ENCODE data around the gene DPP9.
A peak's percentile ranks its signal among the peaks of the same experiment; 100 is the strongest.
"Not testable (repeated sequence)": the region's sequence is repeated elsewhere in the genome, so short reads cannot be mapped to it uniquely, and the experiment has no call there.

Gene DPP9

GRCh38 chr19:4687396-4687795, 36.2 kb downstream of the DPP9 start:
- no peak for DNase-seq (ENCODE audit: low read depth)

DNA sequence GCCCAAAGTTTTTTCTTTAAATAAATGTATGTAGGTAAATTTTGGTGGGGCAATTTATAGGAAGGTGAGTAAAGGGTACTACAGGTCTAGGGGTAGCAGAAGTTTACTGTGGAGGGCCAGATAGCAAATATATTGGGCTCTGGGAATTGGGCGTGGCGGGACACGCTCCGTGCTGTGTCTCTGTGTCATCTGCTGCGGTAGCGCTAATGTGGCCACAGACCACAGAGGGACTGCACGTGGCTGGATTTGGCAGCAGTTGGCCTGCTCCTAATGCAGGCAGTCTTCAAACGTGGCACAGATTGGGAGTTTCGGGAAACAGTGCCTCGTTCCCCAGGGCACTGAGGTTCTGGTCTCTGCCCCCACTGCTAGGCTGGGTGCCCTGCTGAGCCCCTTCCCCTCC, 36.9 kb downstream of the DPP9 start:
- DNase-seq (ENCODE audit: low read depth), result no peak

DNA sequence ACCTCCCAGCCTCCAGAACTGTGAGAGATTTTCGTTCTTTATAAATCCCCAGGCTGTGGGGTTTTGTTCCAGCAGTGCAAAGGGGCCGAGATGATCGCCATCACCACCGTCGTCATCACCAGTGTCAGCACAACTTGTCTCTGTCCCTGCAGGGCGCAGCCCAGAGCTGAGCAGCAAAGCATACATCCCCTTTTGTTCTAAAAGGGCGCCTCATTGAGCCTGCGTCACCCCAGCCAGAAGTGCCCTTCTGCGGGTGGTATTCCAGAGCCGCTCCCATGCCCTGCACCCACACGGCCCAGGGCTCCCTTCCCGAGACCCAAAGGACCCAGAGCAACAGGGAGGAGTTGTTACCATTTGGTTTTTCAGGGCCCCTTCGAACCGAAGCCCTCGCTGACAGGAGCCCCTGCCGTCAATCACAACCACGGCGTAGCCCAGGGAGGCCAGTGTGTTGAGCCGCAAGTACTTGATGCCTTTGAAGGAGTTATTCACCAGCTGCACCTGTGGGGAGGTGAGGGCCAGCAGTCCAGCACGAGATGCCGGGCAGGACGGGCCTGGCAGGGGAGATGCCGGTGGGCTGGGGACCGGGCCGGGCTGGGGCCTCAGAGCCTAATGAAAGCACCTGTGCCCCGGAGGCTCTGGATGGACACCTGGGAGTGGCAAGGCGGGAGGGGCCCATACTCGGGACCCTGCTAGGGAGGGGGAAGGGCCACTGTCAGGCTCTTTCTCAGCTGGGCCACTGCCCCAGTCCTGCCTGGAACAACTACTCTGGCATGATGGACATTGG, 39.1 kb downstream of the DPP9 start:
- DNase-seq (ENCODE audit: low read depth), result no peak

DNA sequence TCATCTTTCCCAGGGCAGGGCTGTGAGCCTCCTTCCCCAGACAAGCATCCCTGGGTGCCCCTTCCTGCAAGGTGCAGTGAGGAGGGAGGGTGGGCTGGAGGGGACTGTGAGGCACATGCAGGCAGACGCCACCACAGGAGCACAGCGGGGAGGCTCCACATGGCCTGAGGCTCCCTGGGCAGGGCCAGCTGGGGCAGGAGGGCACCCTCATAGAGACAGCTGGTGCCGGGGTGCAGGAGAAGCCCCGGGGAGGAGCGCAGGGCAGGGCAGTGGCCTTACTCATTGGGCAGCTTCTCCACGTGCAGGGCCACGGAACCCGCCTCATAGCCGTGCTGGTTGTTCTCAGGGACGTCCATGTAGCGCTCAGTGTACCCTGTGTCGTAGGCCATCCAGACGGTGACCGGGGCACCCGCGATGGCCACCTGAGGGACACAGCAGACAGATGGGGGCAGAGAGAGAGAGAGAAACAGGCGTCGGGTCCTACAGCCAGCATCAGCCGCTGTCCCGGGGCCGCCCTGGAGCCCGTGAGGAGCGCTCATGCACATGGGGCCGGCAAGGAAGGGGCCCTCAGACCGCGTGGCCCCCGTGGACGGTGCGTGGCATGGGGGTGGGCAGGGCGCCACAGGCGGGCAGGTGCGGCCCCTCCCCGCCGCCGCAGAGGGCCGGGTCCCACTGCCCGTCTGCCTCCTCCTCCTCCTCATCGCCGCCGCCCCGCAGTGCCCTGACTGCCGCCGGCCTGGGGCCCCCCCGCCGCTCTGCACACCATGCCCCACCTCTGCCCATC, 41.0 kb downstream of the DPP9 start:
- DNase-seq (ENCODE audit: low read depth), result no peak

DNA sequence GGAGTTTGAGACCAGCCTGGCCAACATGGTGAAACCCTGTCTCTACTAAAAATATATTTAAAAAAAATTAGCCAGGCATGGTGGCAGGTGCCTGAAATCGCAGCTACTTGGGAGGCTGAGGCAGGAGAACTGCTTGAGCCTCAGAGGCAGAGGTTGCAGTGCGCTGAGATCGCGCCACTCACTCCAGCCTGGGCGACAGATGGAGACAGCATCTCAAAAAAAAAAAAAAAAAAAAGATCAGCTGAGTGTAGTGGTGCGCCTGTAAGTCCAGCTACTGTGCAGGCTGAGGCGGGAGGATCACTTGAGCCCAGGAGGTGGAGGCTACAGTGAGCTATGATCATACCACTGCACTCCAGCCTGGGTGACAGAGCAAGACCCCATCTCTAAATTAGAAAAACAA, 43.6 kb downstream of the DPP9 start:
- DNase-seq (ENCODE audit: low read depth), result not testable (repeated sequence)

DNA sequence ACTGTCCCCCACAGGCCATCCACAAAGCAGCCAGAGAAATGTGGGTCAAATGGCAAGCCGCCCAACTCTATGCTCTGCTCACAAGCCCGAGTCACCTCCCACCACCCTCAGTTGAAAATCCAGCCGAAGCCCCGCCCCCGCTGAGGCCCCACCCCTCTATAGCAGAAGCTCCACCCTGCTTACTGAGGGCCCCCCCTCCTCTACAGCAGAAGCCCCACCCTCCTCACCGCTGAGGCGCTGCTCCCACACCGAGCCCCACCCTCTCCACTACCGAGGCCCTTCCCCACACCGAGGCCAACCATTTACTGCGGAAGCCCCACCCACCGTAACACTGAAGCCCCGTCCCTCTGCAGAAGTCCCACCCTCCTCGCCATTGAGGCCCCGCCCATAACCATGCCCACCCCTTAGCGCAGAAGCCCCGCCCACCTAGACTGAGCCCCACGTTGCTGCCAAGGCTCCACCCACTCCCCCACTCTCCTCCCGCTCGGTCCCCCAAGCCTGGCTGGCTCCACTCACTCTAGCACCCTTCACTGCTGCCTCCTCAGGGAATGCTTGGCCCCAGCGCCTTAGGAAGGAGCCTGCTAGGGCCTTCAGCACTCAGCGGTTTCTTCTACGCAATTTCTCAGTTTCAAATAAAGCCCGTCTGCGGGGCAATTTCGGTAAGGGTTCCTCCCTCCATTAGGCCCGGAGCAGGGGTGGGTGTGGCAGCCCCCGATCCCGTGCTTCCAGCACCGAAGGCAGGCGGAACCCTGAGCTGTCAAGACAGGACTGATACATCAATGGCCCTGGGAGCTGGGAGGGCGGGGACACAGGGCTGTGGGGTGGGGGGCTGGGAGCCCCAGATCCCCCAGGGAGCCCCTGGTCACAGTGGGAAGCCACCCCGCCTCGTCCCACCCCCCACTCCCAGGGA, 44.5 kb downstream of the DPP9 start:
- DNase-seq (ENCODE audit: low read depth), result no peak

GRCh38 chr19:4676955-4677731, 46.5 kb downstream of the DPP9 start:
- no peak for DNase-seq (ENCODE audit: low read depth)

GRCh38 chr19:4675346-4675745, 48.3 kb downstream of the DPP9 start:
- DNase-seq (ENCODE audit: low read depth), result no peak

DNA sequence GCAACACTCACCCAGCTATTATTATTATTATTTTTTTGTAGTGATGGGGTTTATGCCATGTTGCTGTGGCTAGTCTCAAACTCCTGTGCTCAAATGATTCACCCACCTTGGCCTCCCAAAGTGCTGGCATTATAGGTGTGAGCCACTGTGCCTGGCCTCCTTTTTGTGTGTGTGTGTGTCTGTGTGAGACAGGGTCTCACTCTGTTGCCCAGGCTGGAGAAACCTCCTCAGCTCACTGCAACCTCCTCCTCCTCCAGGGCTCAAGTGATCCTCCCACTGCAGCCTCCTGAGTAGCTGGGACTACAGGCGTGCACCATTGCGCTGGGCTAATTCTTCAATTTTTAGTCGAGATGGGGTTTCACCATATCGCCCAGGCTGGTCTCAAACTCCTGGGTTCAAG, 49.9 kb downstream of the DPP9 start:
- DNase-seq (ENCODE audit: low read depth), result no peak

DNA sequence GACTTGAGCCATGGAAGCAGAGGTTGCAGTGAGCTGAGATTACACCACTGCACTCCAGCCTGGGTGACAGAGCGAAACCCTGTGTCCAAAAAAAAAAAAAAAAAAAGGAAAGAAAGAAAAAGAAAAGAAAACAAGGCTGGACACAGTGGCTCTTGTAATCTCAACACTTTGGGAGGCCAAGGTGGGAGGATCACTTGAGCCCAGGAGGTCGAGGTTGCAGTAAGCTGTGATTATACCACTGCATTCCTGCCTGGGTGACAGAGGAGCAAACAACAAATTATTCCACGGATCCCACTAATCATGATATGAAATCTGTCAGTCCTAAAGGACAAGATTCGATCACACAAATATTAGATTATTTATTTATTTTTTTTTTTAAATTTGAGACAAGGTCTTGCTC, 50.4 kb downstream of the DPP9 start:
- no peak for DNase-seq (ENCODE audit: low read depth)

DNA sequence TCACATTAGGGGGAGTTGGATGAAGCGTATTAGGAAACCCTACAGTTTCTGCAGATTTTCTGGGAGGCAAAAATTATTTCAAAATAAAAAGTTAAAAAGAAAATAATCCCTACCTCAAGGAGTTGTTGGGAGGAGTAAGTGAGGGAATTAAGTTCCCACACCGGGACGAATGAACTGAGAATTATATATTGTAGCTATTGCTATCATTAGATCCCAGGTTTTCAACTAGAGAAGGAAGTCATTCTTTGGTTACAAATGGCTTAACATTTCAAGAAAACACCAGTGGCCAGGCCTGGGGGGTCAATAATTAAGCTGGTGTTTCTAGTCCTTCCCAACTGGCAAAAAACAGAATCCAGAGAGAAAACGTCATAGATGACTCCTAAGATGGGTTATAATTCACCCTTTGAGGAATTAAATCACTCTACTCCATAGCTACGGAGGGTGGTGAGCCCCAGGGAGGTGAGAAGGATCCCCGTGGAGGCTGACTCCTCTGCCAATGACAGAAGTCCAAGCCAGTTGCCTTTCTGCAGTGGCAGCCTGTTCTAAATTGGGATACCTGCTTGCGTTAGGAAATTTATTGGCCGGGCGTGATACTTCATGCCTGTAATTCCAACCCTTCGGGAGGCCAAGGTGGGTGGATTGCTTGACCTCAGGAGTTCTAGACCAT, 52.3 kb downstream of the DPP9 start:
- DNase-seq (ENCODE audit: low read depth), result no peak

GRCh38 chr19:4669723-4670480, 53.7 kb downstream of the DPP9 start, which contains the start of gene MYDGF:
TSS of gene MYDGF (minus strand) at chr19:4670342. CDS start at chr19:4670334, 8 bp downstream.
- DNase-seq (ENCODE audit: low read depth), result peak; percentile 19

GRCh38 chr19:4664642-4665041, 59.0 kb downstream of the DPP9 start:
- no peak for DNase-seq (ENCODE audit: low read depth)

DNA sequence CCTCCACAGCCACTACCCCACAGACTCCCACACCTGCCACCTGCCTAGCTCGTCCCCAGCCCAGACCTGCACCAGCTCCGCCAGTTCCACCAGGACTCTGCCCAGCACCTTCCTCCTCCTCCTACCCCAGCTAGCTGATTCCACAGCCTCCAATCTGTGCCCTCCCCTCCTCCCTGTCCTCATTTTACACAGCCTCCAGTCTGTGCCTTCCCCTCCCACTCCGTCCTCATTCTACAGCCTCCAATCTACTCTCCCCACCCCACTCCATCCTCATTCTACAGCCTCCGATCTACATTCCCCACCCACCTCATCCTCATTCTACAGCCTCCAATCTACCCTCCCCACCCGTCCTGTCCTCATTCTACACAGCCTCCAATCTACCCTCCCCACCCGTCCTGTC, 60.8 kb downstream of the DPP9 start:
- DNase-seq (ENCODE audit: low read depth), result no peak

DNA sequence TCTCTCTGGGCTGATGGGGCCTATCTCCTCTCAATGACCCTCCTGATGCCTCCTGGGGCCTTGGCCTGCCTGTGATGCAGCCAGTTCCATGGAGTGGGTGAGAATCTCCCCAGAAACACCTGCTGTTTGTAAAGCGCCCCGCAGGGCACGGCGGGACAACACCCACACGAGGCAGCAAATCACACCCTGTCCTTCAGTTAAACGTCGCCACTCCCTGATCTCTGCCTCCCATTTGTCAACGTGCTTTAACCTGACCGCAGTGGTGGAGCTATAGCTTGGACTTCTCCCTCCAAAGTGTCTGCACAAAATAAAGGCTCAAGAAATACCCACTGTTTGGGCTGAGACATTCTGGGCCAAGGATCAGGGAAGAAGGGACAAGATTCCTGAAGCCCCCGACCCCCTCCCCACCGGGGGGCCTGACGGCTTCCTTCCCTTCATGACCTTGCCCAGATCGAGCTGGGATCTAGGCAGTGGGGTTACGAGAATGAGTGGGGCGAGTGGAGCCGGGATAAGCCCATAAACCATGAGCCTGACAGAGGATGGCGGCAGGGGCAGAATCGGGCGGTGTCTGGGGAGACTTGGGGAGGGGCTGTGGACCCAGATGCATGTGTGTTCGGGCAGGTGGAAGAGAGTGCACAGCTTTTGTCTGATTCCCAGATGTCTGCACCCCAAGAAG, 61.5 kb downstream of the DPP9 start:
- no peak for DNase-seq (ENCODE audit: low read depth)

- no peak for DNase-seq (ENCODE audit: low read depth)
Measured at GRCh38 chr19:4660993-4661392, 62.6 kb downstream of the DPP9 start.

DNA sequence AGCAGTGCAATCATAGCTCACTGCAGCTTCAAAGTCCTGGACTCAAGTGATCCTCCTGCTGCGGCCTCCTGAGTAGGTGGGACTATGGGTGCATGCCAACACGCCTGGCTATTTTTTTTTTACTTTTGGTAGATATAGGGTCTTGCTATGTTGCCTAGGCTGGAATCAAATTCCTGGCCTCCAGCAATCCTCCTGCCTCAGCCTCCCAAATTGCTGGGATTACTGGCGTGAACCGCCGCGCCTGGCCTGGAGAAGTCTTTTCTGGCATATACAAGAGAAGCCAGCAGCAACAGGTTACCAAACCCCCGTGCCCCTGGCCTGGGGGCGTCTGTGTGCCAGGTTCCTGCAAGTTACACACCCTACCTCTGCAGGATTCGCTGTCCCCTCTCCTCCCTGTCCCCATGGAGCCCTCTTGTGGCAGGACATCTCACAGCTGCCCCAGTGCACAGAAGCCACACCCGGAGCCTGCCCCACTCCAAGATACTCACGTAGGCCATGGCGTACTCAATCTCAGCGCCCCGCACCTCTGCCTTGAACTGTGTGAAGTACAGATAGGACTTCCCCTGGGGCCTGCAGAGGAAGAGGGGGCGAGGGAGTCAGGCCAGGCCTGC, 63.4 kb downstream of the DPP9 start:
- DNase-seq (ENCODE audit: low read depth), result no peak

DNA sequence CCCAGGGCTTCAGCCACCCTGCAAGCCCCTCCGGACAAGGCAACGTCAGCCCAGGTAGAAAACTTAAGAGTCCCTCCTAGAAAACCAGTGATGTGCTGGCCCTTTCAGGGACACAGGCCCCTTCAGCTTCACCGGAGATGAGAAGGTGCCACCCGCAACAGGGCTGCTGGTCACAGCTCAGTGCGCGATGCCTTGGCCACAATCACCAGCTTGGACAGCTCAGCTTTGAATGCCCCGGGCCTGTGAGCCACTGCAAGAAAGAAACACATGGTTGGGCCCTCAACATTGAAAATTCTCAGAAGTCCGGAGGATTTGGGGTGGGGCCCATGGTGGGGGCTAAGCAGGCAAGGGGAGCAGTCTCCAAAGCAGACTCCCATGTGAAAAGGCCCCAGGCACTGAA, 65.8 kb downstream of the DPP9 start:
- DNase-seq (ENCODE audit: low read depth), result no peak

DNA sequence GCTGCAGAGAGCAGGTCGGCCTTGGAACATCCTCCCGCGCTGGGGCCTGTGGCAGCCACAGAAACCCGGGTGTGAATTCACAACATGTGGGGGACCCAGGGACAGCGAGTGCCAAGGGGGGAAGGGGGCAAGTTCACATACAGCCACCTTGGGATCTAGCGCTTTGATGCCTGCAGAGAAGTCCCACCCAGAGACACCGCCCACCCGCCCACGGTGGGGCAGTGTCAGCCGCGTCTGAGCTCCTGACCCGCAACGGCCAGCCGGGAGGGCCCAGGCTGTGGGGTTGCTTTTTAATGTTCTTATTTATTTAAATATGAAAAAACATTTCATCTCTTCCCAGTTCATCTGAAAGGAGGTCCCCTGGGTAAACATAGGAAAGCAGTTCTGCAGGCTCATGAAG, 66.4 kb downstream of the DPP9 start:
- DNase-seq (ENCODE audit: low read depth), result no peak

Measured in non-pigmented ciliary epithelial cell (primary cell).